Activated CD8-positive, alpha-beta memory T cell treated with anti-CD3 and anti-CD28 coated beads for 1 hour (primary cell): ENCODE results near the gene RFX4.
"Not testable (repeated sequence)": the region's sequence is repeated elsewhere in the genome, so short reads cannot be mapped to it uniquely, and the experiment has no call there.

Source experiments
- DNase-seq, 2 donors: peaks; one replicate each; pipeline ENCODE4 v3.0.0-alpha.2; 2020; ENCODE audit warnings: low read depth in 1 of 2; ENCODE audit errors: extremely low read depth in 1 of 2

Gene RFX4

DNA sequence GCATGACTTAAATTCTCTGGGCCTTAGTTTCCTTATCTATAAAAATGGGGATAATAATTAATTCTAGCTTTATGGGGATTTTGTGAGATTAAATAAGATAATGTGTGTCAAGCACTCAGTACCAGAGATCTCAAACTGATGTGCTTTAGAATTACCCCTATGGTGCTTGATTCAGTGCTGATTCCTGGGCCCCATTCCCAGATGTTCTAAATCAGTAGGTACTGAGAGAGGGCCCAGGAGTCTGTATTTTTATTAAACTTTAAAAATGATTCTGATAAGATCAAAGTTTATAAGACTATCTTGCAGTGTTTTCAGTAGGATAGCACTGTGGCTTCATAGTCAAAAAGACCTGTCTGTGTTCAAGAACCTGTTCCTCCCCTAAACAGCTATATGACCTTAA is 102.6 kb downstream of the RFX4 start:
- no peak for DNase-seq

DNA sequence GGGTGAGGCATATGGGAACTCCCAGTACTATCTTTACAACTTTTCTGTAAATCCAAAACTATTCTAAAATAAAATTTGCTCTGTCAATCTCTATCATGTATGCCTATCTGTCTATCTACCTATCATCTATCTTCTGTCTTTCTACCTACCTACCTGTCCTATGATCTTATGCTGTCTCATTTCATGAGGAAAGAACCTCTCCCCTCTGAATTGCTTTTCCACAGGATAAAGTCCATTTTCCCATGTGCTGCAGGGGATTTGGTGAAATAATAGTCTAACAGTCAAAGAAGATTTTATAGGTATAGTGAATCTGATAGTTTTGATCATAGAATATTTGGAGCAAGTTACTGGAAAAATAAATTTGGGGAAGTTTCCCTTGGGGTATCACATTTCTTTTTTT is 104.9 kb downstream of the RFX4 start:
- DNase-seq, result no peak

DNA sequence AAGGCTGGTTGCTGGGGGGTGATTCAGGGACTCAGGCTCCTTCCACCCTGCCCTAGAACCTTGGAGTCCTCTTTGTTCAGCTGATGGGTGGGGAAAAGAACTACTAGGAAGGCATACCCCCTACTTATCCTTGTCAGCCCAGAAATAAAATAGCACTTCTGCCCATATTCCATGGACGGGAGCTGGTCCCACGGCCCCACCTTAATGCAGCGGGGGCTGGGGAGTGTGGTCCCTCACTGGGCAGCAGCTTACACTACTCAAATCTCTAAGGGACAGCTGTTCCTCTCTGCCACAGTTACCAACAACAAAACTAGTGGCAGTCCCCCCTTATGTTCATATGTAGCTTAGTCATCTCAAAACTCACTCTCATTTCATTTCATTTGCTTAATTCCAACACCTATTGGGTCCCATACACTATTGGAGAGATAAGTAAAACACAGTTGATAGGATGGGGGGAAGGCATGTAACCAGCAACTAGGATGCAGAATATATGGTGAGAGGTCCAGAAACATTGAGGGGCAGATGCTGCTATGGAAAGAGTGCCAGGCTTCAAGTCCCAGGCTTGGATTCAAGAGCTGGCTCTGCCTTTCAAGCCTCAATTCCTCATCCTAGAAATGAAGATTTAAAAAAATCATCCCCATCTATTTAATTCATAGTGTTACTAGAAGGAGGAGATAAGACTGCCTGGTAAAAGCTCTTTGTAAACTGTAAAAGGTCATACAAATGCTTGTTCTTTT is 107.9 kb downstream of the RFX4 start:
- no peak for DNase-seq

DNA sequence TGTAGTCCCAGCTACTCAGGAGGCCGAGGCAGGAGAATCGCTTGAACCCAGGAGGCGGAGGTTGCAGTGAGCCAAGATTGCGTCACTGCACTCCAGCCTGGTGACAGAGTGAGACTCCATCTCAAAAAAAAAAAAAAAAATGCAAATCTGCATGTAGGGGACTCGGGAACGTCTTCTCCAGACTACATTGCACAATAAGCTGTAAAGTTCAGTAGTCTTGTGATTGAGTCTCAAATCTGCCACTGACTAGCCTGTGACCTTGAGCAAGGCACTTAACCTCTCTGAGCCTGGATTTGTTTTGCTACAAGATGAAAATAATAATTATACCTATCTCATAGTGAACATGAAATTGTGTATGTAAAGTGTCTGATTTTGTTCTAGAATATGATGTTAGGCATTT is 109.2 kb downstream of the RFX4 start:
- DNase-seq, result not testable (repeated sequence)

DNA sequence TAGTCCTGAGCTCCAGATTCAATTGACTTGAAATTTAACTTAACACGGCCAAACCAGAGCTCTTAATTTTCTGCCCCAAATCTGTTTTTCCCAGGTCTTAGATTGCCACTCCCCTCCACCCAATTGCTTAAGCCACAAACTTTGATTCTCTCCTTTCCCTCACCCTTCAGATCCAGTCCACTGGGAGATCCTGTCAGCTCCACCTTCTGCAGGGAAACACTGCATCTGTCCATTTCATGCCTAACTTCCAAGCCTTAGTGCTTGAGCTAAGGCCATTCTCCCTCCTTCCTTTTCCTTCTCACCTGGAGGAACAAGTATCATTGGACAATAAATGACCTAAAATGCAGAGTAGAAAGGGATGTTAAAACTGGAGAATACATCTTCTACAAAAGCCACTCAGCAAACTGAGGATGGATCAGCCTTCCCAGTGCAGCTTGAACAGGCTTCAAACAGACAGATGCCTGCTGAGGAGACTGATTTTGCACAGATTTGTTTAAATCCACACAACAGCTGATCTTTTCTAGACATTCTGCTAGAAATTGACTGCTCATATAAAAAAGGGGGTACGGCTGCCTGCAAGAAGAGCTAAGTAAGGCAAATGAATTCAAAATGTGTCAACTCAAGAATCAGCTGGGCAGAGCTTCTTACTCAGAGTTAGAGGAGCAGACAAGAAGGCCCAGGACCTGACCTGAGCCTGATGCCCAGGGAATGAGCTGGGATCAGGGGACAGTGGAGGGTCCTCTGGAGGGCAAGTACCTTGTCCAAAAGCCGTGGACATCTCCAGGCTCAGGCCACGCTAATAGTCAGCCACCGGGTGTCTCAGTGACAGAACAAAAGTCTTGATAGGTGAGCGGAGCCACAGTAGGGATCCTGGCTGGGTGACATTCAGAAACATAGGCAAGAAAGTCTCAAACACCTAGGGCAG is 110.4 kb downstream of the RFX4 start:
- DNase-seq, result no peak

DNA sequence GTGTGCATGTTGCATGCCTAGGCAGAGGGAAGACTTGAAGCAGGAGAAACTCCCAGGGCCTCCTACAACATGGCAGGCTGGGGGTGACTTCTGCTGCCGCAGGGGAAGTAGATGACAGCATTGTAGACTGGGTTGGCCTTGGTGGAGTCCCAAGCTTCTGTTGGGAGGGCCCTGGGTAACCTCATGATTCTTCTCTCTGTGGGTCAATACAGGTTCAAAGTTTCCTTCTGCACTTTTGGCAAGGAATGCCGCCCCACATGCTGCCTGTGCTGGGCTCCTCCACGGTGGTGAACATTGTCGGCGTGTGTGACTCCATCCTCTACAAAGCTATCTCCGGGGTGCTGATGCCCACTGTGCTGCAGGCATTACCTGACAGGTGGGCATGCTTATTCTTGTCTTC is 113.3 kb downstream of the RFX4 start:
- DNase-seq, result no peak

DNA sequence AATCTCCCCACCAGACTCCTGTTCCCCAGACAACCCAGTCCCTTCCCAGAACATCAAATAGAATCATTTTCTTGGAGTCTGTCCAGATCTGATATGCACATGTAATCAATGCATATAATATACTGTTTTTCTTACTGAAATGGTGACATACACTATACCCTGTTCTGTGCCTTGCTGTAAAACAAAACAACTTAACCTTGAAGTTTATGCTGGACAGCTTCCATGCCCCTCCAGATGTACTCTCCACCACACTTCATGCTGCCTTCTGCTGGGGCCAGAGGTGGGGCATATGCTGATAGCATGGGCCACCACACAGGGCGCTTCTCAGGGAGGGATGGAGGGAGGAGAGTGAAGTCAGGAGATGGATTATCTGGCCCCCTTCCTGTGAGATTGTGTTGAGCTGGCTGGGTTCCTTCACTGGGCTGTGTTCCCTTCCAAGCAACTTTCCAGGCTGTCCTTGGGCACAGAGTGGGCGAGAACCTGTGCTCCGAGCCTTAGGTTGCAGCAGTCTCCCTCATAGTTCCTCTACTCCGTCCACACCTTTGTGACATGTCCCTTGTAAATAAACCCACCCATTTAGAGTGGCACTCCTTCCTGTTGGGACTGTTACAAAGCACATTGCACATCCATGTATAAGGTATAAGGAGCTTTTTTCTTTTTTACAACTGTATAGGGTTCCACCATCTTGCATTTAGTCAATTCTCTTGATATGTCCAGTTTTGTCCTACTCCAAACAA is 114.0 kb downstream of the RFX4 start:
- DNase-seq, result no peak

DNA sequence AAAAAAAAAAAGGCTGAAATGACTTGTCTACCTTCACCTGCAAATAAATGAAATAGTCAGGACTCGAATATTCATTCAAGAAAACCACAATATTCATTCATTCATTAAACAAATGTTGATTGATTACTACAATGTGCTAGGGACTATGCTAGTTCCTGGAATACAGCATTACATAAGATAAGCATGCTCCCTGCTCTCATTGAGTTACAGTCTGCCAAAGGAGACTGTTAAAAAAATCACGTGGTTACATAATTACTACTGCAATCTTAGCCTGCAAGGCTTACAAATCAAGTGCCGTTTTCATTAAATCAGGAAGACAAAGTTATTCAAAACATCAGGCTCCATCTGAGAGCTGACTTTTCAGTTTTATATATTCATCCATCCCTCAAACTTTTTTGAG is 121.3 kb downstream of the RFX4 start:
- DNase-seq, result no peak

DNA sequence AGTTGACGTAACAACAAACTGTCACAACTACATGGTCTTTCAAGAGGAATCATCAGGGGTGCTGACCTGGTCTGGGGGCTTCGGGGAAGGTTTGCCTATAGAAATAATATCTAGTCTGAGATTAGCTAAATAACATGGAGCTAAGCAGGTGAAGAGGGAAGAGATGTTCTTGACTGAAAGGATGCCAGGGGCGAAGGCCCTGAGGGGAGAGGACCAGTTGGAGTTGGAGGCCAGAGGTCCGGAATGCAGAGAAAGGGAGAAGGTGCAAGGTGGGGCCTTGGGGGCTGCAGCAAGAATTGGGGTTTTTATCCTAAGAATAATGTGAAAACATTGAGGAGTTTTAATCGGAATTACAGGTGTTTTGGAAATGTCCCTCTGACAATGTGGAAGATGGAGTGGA is 123.2 kb downstream of the RFX4 start:
- no peak for DNase-seq

DNA sequence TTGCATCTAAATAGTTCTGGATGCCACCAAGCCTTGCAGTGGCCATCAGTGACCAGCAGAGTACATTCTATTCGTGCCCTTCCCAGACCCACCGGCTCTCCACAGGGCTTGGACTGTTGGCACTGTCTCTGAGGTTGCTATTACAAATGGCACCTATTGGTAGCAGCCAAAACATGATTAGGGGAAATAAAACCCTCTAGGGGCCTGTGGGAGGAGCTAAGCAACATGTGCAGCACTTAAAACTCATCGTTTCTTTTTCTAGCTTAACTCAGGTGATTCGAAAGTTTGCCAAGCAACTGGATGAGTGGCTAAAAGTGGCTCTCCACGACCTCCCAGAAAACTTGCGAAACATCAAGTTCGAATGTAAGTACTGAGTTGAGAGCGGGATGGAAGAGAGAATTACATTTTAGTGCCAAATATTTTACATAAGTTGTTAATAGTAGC is 126.3 kb downstream of the RFX4 start:
- no peak for DNase-seq

DNA sequence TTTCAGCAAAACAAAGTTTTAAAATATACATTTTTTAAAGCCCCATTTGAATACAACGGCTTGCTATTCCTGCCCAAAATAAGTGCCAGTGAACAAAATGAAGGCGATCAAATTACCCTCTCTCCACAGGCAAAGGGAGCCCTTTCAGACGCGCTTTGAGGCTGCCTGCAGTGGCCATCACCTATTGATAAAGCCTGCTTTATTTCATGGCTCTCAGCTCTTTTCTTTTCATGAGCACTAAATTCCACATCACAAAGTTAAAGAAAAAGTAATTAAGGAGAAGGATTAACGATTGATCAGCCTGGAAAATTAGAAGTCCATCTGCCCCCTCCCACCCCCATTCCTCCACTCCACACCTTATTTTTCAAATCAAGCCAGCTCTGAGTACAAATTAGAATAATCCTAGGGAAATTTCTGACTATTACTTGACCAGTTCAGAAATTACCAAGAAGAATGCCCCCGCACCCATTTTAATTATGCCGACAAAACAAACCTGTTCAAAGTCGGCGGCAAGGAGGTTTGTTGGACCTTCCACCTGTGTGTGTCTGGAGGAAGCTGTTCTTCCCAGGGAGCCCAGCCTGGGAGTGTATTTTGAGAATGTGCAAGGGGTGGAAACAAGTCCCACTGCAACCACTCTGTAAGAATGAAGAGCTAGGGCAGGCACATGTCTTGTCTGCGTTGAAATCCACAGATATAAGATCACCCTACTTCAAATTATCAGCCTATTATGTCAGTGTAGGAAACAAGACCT is 127.5 kb downstream of the RFX4 start:
- DNase-seq, result no peak

DNA sequence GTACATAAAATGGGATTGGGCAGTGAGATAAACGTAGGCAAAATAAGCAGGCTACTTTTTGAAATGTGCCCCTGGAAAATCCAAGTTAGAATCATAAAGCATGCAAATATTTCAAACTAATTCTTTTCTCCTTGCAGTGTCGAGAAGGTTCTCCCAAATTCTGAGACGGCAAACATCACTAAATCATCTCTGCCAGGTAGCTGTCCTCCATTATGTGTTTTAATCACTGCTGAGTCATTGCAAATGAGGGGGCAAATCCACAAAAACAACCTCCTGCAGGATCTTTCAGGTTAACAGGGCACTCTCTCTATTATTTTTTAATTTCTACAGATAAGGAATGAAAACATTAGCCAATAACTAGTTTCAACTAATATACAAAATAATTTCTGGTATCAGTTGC is 128.5 kb downstream of the RFX4 start:
- no peak for DNase-seq

DNA sequence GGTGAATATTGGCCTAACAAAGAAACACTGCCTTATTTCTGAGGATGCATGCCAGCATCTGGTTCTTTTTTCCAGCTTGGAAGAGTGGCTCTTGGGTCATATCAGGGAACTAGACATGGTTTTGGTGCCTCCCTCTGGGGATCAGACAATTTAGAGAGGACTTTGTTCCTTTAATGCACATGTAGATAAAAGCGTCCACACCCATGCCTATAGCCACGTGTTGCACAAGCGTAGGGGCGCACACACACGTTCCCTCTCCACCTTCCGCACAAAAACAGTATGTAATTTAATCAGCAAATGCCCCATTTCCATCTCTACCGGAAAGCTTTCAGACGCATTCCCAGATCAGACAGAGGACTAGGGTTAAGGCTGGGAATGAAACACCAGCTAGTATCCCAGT is 130.0 kb downstream of the RFX4 start:
- no peak for DNase-seq

DNA sequence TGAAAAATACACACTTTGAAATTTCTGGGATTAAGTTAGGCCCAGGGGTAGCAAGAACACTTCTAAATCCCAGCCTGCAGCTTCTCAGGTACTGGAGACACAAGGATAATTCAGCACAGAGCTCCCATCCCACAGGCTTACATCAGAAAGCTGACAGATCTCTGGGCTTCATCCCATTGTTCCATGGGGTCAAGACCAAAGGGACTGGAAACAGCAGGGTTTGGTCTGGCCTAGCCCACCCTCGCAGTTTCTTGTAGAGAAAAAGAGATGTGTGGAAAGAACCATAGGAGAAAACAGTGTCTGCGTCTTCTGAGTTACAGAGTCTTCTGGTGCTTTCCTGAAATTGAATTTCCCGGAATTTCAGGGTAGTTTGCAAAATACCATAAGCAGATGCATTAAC is 132.1 kb downstream of the RFX4 start:
- DNase-seq, result no peak

DNA sequence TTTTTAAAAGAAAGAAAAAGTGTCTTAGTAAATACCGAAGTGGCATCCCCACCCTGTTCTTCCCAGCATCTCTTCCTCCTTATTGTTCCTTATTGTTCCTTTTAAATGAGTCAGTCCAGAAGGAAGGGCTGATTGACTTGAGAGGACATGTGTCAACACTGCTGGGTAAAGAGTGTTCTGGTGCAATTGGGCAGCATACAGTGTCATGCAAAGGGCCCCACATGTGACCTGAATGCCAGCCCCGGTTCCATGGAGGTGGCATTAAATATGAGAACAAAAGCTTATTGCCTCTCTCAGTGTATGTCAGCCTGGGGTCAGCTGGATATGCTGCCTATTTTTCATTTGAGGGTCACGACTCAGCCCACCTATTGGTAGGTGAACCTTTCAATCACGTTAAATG is 132.8 kb downstream of the RFX4 start:
- DNase-seq, result no peak

DNA sequence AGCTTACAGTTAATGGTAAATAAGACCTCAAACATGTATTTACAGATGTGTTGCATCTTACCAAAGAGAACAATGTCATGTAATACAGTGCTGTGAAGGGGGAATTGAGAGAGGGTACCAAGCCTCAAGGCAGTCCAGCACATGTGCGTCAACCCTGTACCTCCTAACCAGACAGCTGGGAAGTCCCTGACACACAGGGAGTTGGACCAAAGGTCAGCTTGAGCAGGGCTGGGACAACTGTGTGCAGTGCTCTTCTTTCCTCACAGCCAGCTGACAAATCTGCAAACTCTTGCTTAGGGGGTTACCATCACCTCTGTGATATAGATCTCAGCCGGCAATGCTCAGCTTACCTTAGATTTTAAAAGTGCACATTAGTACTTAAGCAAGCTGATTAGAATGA is 134.9 kb downstream of the RFX4 start:
- DNase-seq, result no peak

DNA sequence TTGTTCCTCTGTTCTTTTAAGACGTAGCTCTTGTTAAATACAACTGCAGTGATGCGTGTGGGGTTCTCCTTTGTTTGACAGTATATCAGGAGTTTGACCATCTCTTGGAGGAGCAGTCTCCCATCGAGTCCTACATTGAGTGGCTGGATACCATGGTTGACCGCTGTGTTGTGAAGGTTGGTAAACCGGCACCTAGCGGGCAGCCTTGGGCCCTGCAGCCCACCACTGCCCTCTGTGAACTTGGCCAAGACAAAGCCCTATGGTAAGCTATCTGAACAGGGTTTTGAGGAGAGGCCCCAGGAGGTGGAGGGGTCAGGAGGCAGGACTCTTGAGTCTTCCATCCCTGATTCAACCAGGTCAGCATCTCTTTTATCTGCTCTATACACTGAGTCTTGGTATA is 137.1 kb downstream of the RFX4 start:
- no peak for DNase-seq

DNA sequence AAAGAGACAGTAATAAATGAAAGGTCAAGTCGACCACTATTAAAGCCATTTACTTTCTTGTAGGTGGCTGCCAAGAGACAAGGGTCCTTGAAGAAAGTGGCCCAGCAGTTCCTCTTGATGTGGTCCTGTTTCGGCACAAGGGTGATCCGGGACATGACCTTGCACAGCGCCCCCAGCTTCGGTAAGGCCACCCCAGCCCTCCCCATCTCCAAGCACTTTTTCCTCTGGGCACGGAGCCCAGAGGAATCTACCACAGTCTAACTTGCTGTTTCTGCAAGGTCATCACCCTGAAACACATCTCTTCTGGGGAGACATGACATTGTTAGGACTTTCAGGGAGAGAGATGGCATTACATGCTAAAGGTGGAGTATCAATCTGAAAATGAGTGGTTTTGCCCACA is 137.9 kb downstream of the RFX4 start:
- DNase-seq, result no peak

DNA sequence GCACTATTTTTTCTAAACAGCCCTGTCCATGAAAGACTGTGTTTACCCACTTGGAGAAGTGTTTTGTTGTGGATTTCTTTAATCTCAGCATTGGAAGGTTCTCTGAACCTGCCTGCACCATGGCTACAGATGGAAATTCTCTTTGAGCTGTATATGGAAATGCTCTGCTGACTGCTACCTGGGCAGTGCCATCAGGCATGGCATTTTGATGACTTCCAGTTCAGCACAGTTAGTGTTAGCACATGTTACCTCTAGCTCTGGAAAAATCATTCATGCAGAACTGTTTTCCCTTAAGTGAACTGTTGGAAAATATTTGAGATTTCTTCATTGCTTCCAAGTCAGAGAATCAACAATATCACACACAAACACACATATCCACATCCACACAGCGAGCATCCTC is 139.1 kb downstream of the RFX4 start:
- DNase-seq, result no peak

DNA sequence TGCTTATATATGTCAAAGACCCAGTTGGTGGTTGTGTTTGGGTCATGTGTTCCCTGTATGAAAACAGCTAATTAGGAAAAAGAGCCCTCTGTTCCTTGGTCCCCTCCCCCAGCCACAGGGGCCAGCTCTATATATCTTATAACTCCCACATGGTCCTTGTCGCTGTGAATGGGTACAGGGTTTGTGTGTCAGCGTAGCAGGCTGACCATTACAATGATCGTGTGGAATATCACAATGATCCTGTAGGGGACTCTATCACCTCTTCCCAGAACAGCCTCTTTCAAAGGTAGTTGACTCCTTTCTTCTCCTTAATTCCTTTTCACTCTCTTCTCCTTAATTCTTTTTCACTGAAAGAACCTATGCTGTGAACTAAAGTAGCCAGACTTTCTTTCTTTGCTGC is 140.0 kb downstream of the RFX4 start:
- DNase-seq, result no peak

DNA sequence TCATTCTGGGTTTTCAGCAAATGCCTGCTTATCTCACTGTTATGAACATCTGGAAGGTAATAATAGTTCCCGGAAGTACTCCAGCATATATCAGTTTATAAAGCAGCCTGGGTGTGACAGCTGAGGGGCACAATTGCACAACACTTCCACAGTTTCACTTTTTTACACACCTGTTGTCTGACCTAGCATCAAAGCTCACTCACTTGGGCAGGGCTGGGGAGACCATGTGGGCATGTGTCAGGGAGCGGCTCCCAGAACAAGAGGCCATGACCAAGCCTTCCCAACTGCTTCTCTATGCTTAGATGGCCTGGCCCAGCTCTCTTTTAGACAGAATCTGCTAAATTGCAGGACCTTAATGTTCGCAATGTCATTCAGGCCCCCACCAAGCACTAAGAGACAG is 140.6 kb downstream of the RFX4 start:
- DNase-seq, result no peak
